ENCODE data around the gene PHF3.

PHF3 gene

GRCh38 chr6:63636518-63637021 is 968 bp downstream of the PHF3 start:
- DNase-seq, result peak; percentile 56 to 88 (median 78)
- intact Hi-C loops (cut with DNase I), result loop anchor here (10.0 kb wide), 1 partner anchor 48 kb away; no protein-coding TSS in a partner anchor

- no peak for DNase-seq
- intact Hi-C loops (cut with DNase I), result loop anchor here (10.0 kb wide), 1 partner anchor 47 kb away; no protein-coding TSS in a partner anchor
Measured at GRCh38 chr6:63637865-63638445, 2.4 kb downstream of the PHF3 start.

GRCh38 chr6:63640062-63640461 is 4.5 kb downstream of the PHF3 start:
- DNase-seq, result no peak
- intact Hi-C loops (cut with DNase I), result no loop called here

- DNase-seq, result no peak
- intact Hi-C loops (cut with DNase I), result no loop called here
Measured at GRCh38 chr6:63643862-63644261, 8.3 kb downstream of the PHF3 start.

- intact Hi-C loops (cut with DNase I), result no loop called here
- DNase-seq, result peak in 4 of 42 donors; percentile 12 to 59 (median 16)
Measured at GRCh38 chr6:63644668-63645326, 9.2 kb downstream of the PHF3 start.

- no peak for DNase-seq
- intact Hi-C loops (cut with DNase I), result no loop called here
Measured at GRCh38 chr6:63649269-63649668, 13.7 kb downstream of the PHF3 start.

- intact Hi-C loops (cut with DNase I), result no loop called here
- DNase-seq, result no peak
Measured at GRCh38 chr6:63649847-63650265, 14.3 kb downstream of the PHF3 start.

GRCh38 chr6:63652980-63653379 is 17.4 kb downstream of the PHF3 start:
- no peak for DNase-seq

GRCh38 chr6:63660757-63661156 is 25.2 kb downstream of the PHF3 start:
- intact Hi-C loops (cut with DNase I), result no loop called here
- no peak for DNase-seq

More at GRCh38 chr6:63652980-63653379, 17.4 kb downstream of the PHF3 start:
- intact Hi-C loops (cut with DNase I), result no loop called here

- no peak for DNase-seq
- intact Hi-C loops (cut with DNase I), result no loop called here
Measured at GRCh38 chr6:63661769-63662168, 26.2 kb downstream of the PHF3 start.

- no peak for DNase-seq
- intact Hi-C loops (cut with DNase I), result no loop called here
Measured at GRCh38 chr6:63663147-63663955, 27.7 kb downstream of the PHF3 start.

GRCh38 chr6:63663956-63664281 is 28.3 kb downstream of the PHF3 start:
- intact Hi-C loops (cut with DNase I), result no loop called here
- no peak for DNase-seq

- DNase-seq, result no peak
- intact Hi-C loops (cut with DNase I), result no loop called here
Measured at GRCh38 chr6:63671098-63671754, 35.6 kb downstream of the PHF3 start.

- intact Hi-C loops (cut with DNase I), result no loop called here
- no peak for DNase-seq
Measured at GRCh38 chr6:63672582-63673129, 37.1 kb downstream of the PHF3 start.

- no peak for DNase-seq
- intact Hi-C loops (cut with DNase I), result no loop called here
Measured at GRCh38 chr6:63673692-63674091, 38.1 kb downstream of the PHF3 start.

- intact Hi-C loops (cut with DNase I), result no loop called here
- no peak for DNase-seq
Measured at GRCh38 chr6:63674635-63675034, 39.0 kb downstream of the PHF3 start.

- DNase-seq, result no peak
- intact Hi-C loops (cut with DNase I), result no loop called here
Measured at GRCh38 chr6:63675138-63675537, 39.5 kb downstream of the PHF3 start.

GRCh38 chr6:63676412-63677114 is 41.0 kb downstream of the PHF3 start:
- no peak for DNase-seq
- intact Hi-C loops (cut with DNase I), result no loop called here

GRCh38 chr6:63677282-63677681 is 41.7 kb downstream of the PHF3 start:
- intact Hi-C loops (cut with DNase I), result no loop called here
- DNase-seq, result no peak
